Body of pancreas (tissue), 4 donors: ENCODE data around the gene GPR156. TPM values are rescaled to one million over a fixed set of nuclear protein-coding genes. Genes with fewer than 3 reads are reported as not detected.

Experiments
- ATAC-seq: fragments of 150-250 bp; one replicate; pipeline ENCODE4 v1.9.1; 2016
- DNase-seq, 4 donors: peaks; one replicate each; pipeline ENCODE4 v3.0.0-alpha.2; 2019
- H3K27ac ChIP-seq, 4 donors: fragments of 200-600 bp; sonication (generic); 1 replicate in 3 of 4; 2 replicates in 1 of 4; pipeline versions ENCODE4 v1.5.1 to v1.6.1; 2016 to 2019; ENCODE audit warnings: mild to moderate bottlenecking in 1 of 4, mixed read lengths in 1 of 4, moderate library complexity in 1 of 4
- H3K27me3 ChIP-seq, 2 donors: fragments of 200-600 bp; sonication (generic); one replicate each; pipeline ENCODE4 v1.6.0; 2016; ENCODE audit warnings: mild to moderate bottlenecking in 1 of 2
- H3K36me3 ChIP-seq, 2 donors: fragments of 200-600 bp; sonication (generic); replicated peaks in 1 of 2; 2 replicates each; pipeline ENCODE4 v1.5.1; 2016; ENCODE audit warnings: low read depth in 2 of 2; ENCODE audit not compliant: insufficient read depth in 1 of 2
- H3K4me1 ChIP-seq: fragments of 200-600 bp; sonication (generic); one replicate; pipeline ENCODE4 v1.6.0; 2016
- H3K4me3 ChIP-seq, 2 donors: fragments of 200-600 bp; sonication (generic); 1 replicate in 1 of 2; 2 replicates in 1 of 2; pipeline ENCODE4 v1.5.1; 2016 to 2019
- H3K9me3 ChIP-seq, 3 donors: fragments of 200-600 bp; sonication (generic); 1 replicate in 2 of 3; 2 replicates in 1 of 3; pipeline ENCODE4 v1.5.1; 2016
- POLR2A ChIP-seq, 3 donors: fragments of 450-650 bp; IDR thresholded peaks; one replicate each; pipeline ENCODE4 v1.6.1; 2016; ENCODE audit warnings: antibody characterized with exemption in 3 of 3, mild to moderate bottlenecking in 2 of 3
- WGBS, 2 donors: methylation state at CpG; one replicate each; pipeline ENCODE4 v1.1.5; 2017; 5-methylcytosine and 5-hydroxymethylcytosine counted together
- intact Hi-C: fragments of 100-400 bp; cut with DNase I; formaldehyde crosslinking; loops from one replicate; pipeline ENCODE4 v1.15.1; 2023
- total RNA-seq, 2 donors: library from RNA; depleted of rRNA; stranded (reverse); fragments of >200 nt; gene quantifications; one replicate each; pipeline ENCODE4 v1.1.0, GENCODE V29; 2016
- TF ChIP-seq, protein P1 (sequence below), 7 experiments: fragments of 450-650 bp in 4 of 7; fragments of 200-600 bp in 3 of 7; sonication (generic) in 3 of 7; IDR thresholded peaks; one replicate each; pipeline ENCODE4 v1.5.1; 2016 to 2019; ENCODE audit warnings: antibody characterized with exemption in 7 of 7

Gene GPR156
- total RNA-seq, 2 donors from 2014 or later, result not detected

DNA sequence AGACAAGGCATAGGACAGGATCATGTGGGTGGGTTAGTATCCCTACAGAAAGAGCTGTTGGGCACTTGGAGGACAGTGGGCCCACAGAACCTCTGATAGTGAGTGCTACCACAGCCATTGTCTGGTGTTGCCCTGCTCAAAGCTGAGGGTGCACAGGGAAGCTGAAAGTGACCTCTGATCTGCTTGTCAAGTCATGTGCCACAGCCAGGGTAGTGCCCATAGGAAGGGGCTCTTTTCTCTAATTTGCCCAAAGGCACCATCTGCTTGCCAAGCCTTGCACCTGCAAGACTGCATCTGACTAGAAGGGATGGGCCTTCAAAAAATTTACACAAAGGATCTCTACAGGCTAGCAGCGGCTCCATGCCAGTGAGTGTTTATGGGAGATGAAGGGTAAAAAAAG lies 103.4 kb downstream of the GPR156 start:
- ATAC-seq (no peak), DNase-seq (peak in 1 of 4 donors; percentile 24)
- 93 to 100% methylated on average over 1 of the region's 1 CpG for WGBS, 2 donors
- no peaks in the 10 kb centered on the region for H3K27me3 ChIP-seq
- TF ChIP-seq POLR2A (IDR thresholded peaks at IDR 0.05), result no peak
- TF ChIP-seq, protein P1, sequence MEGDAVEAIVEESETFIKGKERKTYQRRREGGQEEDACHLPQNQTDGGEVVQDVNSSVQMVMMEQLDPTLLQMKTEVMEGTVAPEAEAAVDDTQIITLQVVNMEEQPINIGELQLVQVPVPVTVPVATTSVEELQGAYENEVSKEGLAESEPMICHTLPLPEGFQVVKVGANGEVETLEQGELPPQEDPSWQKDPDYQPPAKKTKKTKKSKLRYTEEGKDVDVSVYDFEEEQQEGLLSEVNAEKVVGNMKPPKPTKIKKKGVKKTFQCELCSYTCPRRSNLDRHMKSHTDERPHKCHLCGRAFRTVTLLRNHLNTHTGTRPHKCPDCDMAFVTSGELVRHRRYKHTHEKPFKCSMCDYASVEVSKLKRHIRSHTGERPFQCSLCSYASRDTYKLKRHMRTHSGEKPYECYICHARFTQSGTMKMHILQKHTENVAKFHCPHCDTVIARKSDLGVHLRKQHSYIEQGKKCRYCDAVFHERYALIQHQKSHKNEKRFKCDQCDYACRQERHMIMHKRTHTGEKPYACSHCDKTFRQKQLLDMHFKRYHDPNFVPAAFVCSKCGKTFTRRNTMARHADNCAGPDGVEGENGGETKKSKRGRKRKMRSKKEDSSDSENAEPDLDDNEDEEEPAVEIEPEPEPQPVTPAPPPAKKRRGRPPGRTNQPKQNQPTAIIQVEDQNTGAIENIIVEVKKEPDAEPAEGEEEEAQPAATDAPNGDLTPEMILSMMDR (IDR thresholded peaks at IDR 0.05), result no peak
- no peaks in the 10 kb centered on the region for H3K9me3 ChIP-seq
- H3K4me3 ChIP-seq, result no peak overlapping the region
- H3K36me3 ChIP-seq, result no peaks in the 10 kb centered on the region
- intact Hi-C loops, result no loop called here
- H3K4me1 ChIP-seq, result no peaks in the 10 kb centered on the region
- H3K27ac ChIP-seq, result no peak overlapping the region

DNA sequence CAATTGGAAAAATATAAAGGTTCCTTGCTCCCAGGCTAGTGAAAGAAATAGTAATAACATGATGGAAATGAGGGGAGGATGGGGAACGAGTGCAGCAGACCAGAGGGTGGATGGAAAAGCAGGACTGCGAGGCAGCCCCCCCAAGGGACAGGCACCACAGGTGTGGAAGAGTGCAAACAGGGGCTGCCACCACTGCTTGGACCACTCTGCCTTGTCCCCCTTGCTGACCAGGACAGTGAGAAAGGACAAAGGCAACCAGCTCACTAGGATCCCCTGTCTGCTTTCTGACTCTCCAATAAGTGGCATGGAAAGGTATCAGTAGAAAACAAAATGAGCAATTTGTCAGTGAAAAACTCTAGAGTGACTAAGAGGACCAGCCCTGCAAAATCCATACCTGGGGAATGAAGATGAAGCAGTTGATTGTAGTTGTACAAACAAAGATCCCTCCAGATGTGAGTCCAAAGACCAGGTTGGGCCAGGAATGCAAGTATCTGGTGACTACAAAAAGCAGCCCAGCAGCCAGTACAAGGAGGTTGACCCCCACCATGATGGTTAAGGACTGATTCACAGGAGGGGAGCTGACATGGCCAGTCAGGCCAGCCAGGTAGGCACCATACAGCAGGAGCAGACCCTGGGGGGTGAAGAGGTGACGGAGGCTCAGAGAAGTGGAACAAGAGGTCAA lies 104.2 kb downstream of the GPR156 start:
- H3K4me3 ChIP-seq, result no peak overlapping the region
- no peaks in the 10 kb centered on the region for H3K4me1 ChIP-seq
- no peak for ATAC-seq
- no peaks in the 10 kb centered on the region for H3K36me3 ChIP-seq
- intact Hi-C loops, result no loop called here
- no peaks in the 10 kb centered on the region for H3K9me3 ChIP-seq
- H3K27ac ChIP-seq, result no peak overlapping the region
- no peak for TF ChIP-seq POLR2A (IDR thresholded peaks at IDR 0.05)
- TF ChIP-seq, protein P1 (IDR thresholded peaks at IDR 0.05), result no peak
- DNase-seq, result no peak
- no peaks in the 10 kb centered on the region for H3K27me3 ChIP-seq
- 85 to 88% methylated on average over 3 of the region's 3 CpGs for WGBS, 2 donors

DNA sequence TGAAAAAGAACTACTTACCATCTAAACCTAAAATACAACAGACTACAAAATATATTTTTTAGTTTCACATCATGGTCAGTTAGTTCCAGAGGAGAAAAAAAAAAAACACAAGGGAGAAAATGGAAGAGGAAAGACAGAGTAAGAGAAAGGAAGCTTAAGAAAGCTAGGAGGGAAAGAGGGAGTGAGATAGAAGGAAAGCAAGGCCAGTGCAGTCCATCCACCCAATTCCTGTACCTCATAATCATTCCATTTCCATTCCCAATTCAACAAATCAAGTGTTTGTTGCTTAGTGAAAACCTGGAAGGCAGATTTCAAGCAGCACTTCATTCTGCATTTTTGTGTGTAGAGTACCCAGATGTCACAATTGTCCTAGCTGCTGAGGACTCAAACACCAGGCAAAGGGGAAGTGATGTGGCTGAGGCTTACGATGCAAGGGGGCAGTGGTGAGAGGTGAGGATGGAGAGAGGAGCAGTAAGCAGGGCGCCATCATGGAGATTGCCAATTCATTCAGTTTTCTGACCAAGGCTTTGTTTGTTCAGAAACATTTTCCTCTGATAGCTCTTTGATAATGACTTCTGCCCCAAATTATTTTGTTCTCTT lies 107.2 kb downstream of the GPR156 start:
- no peak for TF ChIP-seq POLR2A (IDR thresholded peaks at IDR 0.05)
- TF ChIP-seq, protein P1 (IDR thresholded peaks at IDR 0.05), result no peak
- Histone ChIP-seq H3K27ac (no peak overlapping the region), H3K27me3 (no peaks in the 10 kb centered on the region), H3K9me3 (no peaks in the 10 kb centered on the region), H3K36me3 (no peaks in the 10 kb centered on the region), H3K4me3 (no peak overlapping the region), H3K4me1 (no peaks in the 10 kb centered on the region)
- intact Hi-C loops, result no loop called here
- 77 to 85% methylated on average over 2 of the region's 2 CpGs for WGBS, 2 donors
- no peak for DNase-seq
- no peak for ATAC-seq

DNA sequence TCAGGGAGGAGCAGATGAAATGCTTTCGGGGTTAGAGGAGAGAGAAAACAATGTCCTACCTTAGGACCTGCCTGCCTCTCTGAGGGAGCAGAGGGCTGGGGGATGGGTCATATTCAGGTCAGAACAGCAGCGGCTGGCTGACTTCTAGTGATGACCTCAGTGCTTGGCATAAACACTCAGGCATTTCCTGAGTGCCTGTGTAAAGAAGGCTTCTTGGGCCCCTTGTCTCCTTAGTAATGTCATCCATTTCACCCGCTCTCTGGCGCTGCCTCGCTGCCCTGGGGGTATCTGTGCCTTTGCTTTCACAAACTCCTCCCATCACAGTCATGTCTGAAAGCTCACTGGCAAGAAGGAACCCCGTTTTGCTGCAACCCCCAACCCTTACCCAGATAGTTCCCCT lies 107.9 kb downstream of the GPR156 start:
- TF ChIP-seq POLR2A (IDR thresholded peaks at IDR 0.05), result no peak
- TF ChIP-seq, protein P1 (IDR thresholded peaks at IDR 0.05), result no peak
- H3K27me3 ChIP-seq, result no peaks in the 10 kb centered on the region
- H3K4me3 ChIP-seq, result no peak overlapping the region
- no peaks in the 10 kb centered on the region for H3K9me3 ChIP-seq
- DNase-seq (peak; percentile 18 to 72 (median 44)), ATAC-seq (peak; percentile 74)
- intact Hi-C loops, result no loop called here
- WGBS, 2 donors, result 40 to 53% methylated on average over 6 of the region's 6 CpGs
- no peaks in the 10 kb centered on the region for H3K4me1 ChIP-seq
- no peak overlapping the region for H3K27ac ChIP-seq
- no peaks in the 10 kb centered on the region for H3K36me3 ChIP-seq
